HG02938 (cell line): ENCODE measurements around the gene GPHA2.
"Not testable (repeated sequence)": the region's sequence is repeated elsewhere in the genome, so short reads cannot be mapped to it uniquely, and the experiment has no call there.

Experiments
- ATAC-seq: cut with Tn5 transposase; IDR thresholded peaks from one replicate; pipeline ENCODE4 v1.9.1; 2021; ENCODE audit warnings: mild to moderate bottlenecking, moderate library complexity; ENCODE audit not compliant: unreplicated experiment

Gene GPHA2, protein sequence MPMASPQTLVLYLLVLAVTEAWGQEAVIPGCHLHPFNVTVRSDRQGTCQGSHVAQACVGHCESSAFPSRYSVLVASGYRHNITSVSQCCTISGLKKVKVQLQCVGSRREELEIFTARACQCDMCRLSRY

DNA sequence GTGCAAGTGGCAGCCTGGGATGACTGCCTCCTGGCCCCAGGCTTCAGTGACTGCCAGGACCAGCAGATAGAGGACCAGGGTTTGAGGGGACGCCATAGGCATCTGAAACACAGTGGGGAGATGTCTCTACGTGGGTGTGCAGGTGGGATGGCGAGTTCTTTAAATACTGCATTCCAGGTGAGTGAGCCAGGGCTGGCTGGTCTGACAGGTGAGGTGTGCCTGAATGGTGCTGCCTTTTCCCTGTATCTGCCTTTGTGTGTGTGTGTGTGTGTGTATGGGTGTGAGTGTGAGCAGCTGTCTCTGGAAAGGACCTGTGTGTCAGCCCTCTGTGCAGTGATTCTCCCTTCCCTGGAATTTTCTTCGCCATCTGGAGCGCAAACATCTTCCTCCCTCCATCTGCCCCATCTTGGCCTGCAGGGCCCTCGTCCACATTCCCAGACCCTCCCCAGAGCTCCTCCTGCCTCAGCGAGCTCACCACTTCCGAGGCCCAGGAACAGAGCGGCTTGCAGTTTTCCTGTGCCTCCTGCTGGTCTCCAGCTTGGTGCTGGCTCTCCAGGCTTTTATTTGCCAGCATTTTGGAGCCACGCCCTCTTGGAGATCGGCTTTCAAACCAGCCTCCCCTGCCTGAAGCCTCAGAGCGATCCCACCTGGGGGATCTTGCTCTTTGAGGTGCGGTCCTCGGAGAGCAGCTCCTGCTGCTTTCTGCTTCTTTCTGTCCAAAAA is at the start of gene GPHA2:
TSS of gene GPHA2 (minus strand) at position 535 of the 723 bp plus-strand sequence. CDS start at position 102, 433 bp downstream.
- no peak for ATAC-seq

- ATAC-seq: not testable (repeated sequence)
Observed at GRCh38 chr11:64983339-64983738, 47.6 kb upstream of the GPHA2 start.

GRCh38 chr11:64976651-64977050 is 41.0 kb upstream of the GPHA2 start:
- ATAC-seq: no peak

DNA sequence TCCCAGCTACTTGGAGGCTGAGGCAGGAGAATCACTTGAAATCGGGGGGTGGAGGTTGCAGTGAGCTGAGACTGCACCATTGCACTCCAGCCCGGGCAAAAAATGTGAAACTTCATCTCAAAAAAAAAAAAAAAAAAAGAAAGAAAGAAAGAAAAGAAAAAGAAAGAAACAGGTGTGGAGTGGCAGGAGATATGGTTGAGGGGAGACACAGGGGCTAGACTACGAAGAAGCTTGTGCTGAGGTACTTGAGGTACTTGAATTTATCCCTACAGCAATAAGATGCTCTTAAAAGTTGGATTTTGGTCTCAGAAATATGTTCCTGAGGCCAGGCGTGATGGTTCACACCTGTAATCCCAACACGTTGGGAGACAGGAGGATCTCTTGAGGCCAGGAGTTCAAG is 38.4 kb upstream of the GPHA2 start:
- ATAC-seq: no peak

DNA sequence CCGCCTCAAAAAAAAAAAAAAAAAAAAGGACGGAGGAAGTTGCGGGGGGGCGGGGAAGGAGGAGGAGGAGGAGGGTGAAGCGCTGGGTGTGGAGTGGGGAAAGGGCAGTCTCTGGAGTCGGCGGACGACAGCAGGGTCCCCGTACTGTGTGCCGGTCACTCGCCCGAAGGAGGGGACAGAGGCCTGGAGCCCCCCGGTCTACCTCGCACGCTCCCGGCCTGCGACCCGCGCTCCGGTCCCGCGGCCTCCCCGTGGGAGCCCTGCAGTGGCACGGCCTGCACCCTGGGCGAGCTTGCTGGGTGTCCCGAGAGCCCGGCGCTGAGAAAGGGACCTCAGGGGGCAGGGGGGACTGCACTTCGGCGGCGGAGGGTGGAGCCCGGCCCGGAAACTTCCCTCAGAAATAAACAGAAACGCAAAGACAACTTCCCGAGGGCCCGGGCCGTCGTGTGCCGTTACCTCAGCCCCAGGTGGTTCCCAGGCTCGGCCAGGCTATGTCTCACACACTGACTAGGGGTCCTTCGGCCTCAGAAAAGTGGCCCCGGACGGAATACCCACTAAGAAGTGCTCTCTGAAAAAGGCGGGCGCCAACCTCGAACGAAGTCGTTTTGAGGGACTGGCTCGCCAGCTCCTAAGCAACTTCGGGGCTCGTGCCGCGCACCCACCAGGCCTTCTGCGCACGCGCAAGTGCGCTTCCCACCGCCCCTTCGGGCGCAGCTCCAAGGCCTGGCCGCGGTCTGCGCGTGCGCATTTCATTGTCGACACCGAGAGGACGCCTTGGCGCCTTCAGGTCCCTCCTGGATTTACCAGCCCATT is 35.9 kb upstream of the GPHA2 start, which contains the start of gene MAJIN:
TSS of gene MAJIN (minus strand) at position 688 of the 813 bp plus-strand sequence. CDS start 12,703 bp downstream, outside the sequence.
- no peak for ATAC-seq

DNA sequence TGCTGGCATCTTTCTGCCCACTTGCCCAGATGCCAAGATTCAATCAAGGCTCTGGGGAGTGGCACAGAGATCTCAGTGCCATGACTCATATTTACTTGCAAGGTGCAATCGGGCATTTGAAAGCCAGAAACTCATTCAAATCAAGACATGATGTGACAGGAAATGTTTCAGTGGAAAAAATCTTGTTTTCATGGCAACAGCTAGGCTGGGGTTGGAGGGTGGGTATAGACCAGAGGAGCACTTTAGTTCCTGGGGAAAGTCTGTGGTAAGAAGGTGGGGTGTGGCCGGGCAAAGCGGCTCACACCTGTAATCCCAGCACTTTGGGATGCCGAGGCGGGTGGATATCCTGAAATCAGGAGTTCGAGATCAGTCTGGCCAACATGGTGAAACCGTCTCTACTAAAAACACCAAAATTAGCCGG is 35.0 kb upstream of the GPHA2 start:
- ATAC-seq: no peak

- no peak for ATAC-seq
Observed at GRCh38 chr11:64969209-64969608, 33.5 kb upstream of the GPHA2 start.

- ATAC-seq: no peak
Observed at GRCh38 chr11:64967375-64967774, 31.7 kb upstream of the GPHA2 start.

DNA sequence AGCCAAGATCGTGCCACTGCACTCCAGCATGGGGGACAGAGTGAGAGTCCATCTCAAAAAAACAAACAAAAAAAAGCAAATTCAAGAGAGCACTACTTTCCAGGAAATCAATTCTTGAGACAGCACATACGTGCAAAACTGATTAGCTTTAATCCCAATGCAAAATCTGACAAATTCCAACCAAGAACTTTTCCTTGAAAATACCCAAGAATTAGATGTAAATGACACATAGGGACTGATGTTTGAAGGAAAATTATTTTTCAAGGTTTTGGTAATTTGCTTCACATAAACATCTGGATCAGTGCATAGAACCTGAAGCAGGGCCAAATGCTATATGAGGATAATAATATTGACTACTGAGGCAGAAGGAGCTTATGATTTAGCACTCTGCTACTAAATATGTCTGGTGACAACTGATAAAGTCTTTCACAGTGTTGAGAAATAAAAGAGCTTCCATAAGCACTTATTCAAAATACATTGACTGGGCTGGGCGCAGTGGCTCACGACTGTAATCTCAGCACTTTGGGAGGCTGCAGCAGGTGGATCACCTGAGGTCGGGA is 27.5 kb upstream of the GPHA2 start:
- ATAC-seq: no peak

- no peak for ATAC-seq
Observed at GRCh38 chr11:64960719-64961118, 25.0 kb upstream of the GPHA2 start.

DNA sequence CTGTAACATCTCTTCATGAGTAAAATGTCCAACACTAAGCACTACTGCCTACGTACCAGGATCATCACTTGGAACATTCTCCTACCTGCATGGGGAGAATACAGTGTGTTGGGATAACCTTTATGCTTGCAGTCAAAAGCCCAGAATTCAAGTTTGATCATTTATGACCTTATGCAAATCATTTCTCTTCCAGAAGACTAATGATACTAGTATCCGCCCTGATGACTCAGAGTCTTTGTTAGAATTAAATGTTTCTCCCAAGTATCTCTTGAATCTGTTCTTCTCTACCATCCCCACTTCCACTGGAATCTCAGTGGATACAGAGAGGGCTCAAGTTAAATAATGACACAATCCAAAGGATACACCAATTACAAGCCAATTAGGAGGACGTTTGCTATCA is 23.8 kb upstream of the GPHA2 start:
- no peak for ATAC-seq

- no peak for ATAC-seq
Observed at GRCh38 chr11:64954201-64954600, 18.5 kb upstream of the GPHA2 start.

GRCh38 chr11:64951529-64951928 is 15.8 kb upstream of the GPHA2 start:
- no peak for ATAC-seq

DNA sequence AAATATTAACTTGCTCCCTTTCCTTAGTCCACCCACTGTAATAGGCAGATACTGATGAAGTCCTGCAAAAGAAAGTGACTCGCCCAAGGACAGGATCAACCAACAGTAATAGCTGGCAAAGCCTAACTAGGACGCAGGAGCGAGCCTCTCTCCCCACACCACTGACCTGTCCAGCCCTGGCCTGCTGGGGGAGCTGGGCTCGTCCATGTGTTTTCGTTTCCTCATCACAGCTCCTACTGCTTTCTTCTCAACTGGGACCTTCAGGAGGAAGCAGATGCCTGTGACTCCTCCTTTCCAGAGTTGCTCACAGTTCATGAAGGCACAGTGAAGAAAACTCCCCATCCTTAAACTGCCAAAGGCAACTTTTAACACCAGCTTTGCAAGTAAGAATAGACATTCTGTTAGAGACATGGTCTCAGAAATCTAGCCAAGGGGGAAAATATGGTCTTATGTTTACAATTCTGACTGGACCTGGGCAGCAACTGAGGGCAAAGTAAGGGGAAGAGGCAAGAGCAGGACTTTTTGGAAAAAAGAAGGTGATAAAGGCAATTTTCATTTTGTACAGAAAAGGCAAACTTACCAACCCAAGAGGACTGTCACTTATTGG is 11.6 kb upstream of the GPHA2 start:
- ATAC-seq: no peak

- no peak for ATAC-seq
Observed at GRCh38 chr11:64936539-64936938, 846 bp upstream of the GPHA2 start.

- no peak for ATAC-seq
Observed at GRCh38 chr11:64934682-64935358, 873 bp downstream of the GPHA2 start.

GRCh38 chr11:64933935-64934681 is 1.6 kb downstream of the GPHA2 start:
- no peak for ATAC-seq

DNA sequence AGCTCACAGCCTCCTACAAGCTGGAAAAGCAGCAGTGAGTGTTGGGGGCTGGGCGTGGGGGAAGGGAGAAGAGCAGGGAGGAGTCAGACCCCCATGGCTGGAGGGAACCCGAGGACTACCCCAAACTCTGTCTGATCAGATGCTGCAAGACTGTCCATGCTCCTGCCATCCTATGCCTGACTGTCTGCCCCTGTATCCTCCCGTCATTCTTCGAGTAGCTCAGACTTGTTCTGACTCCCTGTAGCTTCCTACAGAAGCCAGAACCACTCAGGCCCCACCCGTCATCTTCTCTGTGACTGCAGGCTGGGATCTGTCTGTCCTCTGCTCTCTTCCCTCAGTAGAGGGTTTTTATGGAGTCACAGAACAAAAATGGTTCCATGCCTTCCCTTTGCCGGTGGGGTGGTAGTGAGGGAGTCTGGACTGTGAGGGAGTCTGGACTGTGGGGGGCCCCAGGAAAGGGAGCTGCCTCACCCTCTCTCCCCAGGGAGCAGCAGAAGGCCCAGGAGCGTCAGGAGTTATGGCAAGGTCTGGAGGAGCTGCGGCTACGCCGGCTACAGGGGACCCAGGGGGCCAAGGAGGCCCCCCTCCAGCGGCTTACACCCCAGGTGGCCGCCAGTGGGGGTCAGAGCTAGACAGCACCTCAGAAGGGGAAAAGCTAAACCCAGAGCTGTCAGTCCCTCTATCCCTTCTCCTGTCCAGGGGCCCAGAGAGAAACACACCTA is 2.3 kb downstream of the GPHA2 start:
- ATAC-seq: no peak

- no peak for ATAC-seq
Observed at GRCh38 chr11:64932324-64932723, 3.4 kb downstream of the GPHA2 start.
